GM23248 (cell line): Measurements from ENCODE around the gene TPO.
"Not testable (repeated sequence)": the region's sequence is repeated elsewhere in the genome, so short reads cannot be mapped to it uniquely, and the experiment has no call there.

Experiments used
- EZH2 ChIP-seq: fragments of 200-600 bp; sonication (generic); IDR thresholded peaks from 2 replicates; pipeline ENCODE4 v1.6.1; 2018; ENCODE audit warnings: antibody characterized with exemption, mild to moderate bottlenecking; ENCODE audit not compliant: insufficient read depth, poor library complexity, severe bottlenecking
- EZH2phosphoT487 ChIP-seq: fragments of 200-600 bp; sonication (generic); IDR thresholded peaks from 2 replicates; pipeline ENCODE4 v1.6.1; 2018; ENCODE audit warnings: antibody characterized with exemption, moderate library complexity, mild to moderate bottlenecking, low read depth; ENCODE audit not compliant: insufficient read depth

- TF ChIP-seq EZH2phosphoT487, EZH2: not testable (repeated sequence)
These were observed 25.1 kb upstream of the TPO start for GRCh38 chr2:1387954-1388725.
